OCI-LY1 (cell line): Measurements from ENCODE around the gene LRMDA.

Experiments used
- CTCF ChIP-seq: fragments of 200-600 bp; sonication (generic), shearing (Covaris generic); IDR thresholded peaks from 2 replicates; pipeline ENCODE4 v1.5.1; 2017; ENCODE audit warnings: mild to moderate bottlenecking, antibody characterized with exemption, low read length, moderate library complexity, mixed read lengths
- EZH2 ChIP-seq: fragments of 200-600 bp; sonication (generic), shearing (Covaris generic); IDR thresholded peaks from 2 replicates; pipeline ENCODE4 v1.8.0; 2017; ENCODE audit warnings: borderline replicate concordance, mixed run types, mild to moderate bottlenecking, antibody characterized with exemption, low read length, moderate library complexity, mixed read lengths

DNA sequence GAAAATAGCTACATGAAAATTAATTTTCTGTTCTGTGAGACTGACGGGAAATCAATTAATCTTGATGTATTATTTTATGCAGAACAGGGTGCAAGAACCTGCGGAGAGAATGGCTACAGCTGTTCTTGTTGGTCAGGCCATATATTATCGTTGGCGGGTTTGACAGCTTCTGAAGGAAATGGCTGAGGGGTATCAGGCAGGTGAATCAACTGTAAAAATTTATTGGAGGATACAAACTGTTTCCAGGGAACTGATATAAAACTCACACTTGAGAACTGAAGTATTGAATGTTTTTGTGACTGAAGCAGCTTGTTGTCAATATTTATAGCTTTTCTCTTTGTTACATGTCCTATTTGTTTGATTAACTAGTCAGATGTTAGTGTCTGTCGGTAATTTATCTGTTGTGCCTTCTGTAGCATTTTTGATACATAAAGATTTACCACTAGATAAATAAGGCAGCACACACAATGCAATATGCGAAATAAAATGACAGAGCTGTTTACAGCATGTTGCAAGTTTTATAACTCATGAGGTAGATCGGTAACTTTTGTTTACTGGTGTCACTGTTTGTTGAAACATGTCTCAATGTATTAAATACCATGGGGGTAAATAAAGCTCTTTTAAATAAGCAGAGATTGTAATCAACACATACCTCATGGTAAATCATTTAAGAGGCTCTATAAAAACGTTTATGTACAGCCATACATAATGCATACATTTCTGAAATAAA is 308.2 kb downstream of the LRMDA start:
- TF ChIP-seq CTCF (no peak), EZH2 (no peak)
